WTC11 (cell line): ENCODE results near the gene FOXP1. TPM values are rescaled to one million over a fixed set of nuclear protein-coding genes. Genes with fewer than 3 reads are reported as not detected.

Experiments
- ATAC-seq: fragments of 200-7000 bp; cut with Tn5 transposase; 2 replicates; pipeline ENCODE4 v1.10.0; 2021; ENCODE audit warnings: mild to moderate bottlenecking, moderate library complexity
- CTCF ChIA-PET: fragments of 300-600 bp; sonication (Branson Sonifier 250); formaldehyde crosslinking; loops from one replicate; lab custom pipeline; 2021; ENCODE audit warnings: antibody characterized with exemption; lab: Charles Lee
- POLR2A ChIA-PET: fragments of 350-600 bp; sonication (Branson Sonifier 250); formaldehyde crosslinking; loops from one replicate; lab custom pipeline; 2021; ENCODE audit warnings: antibody characterized with exemption; lab: Charles Lee
- DNase-seq: peaks from one replicate; pipeline ENCODE4 v3.0.0; 2021; ENCODE audit warnings: low spot score
- H3K27ac Mint-ChIP-seq: 2 replicates; pipeline ENCODE4 v1.8.0; 2021; ENCODE audit warnings: mixed read lengths
- H3K27me3 Mint-ChIP-seq: 2 replicates; pipeline ENCODE4 v1.8.0; 2021; ENCODE audit warnings: low read depth, mild to moderate bottlenecking, moderate library complexity, mixed read lengths
- H3K36me3 Mint-ChIP-seq: 2 replicates; pipeline ENCODE4 v1.8.0; 2021; ENCODE audit warnings: mixed read lengths
- H3K4me1 Mint-ChIP-seq: 2 replicates; pipeline ENCODE4 v1.8.0; 2022; ENCODE audit warnings: mixed read lengths
- H3K4me3 Mint-ChIP-seq: 2 replicates; pipeline ENCODE4 v1.8.0; 2021; ENCODE audit warnings: mild to moderate bottlenecking, moderate library complexity, mixed read lengths
- H3K9me3 Mint-ChIP-seq: 2 replicates; pipeline ENCODE4 v1.8.0; 2021; ENCODE audit warnings: mixed read lengths
- ATF1 ChIP-seq: sonication (generic); formaldehyde crosslinking; IDR thresholded peaks from 2 replicates; pipeline ENCODE4 v1.8.1; 2023; ENCODE audit warnings: mild to moderate bottlenecking, moderate library complexity, missing genetic modification reagents
- CBFB ChIP-seq: sonication (generic); formaldehyde crosslinking; IDR thresholded peaks from 2 replicates; pipeline ENCODE4 v1.8.1; 2022; ENCODE audit warnings: mild to moderate bottlenecking, low read depth, missing genetic modification reagents
- E2F1 ChIP-seq: sonication (generic); formaldehyde crosslinking; IDR thresholded peaks from 2 replicates; pipeline ENCODE4 v1.8.0; 2022; ENCODE audit warnings: mild to moderate bottlenecking, missing genetic modification reagents
- FOXK1 ChIP-seq: sonication (generic); formaldehyde crosslinking; IDR thresholded peaks from 2 replicates; pipeline ENCODE4 v1.8.0; 2022; ENCODE audit warnings: mild to moderate bottlenecking, moderate library complexity, missing genetic modification reagents
- FOXP1 ChIP-seq: sonication (generic); formaldehyde crosslinking; IDR thresholded peaks from 2 replicates; pipeline ENCODE4 v1.8.0; 2022; ENCODE audit warnings: missing genetic modification reagents, mild to moderate bottlenecking, moderate library complexity, borderline replicate concordance
- GTF2I ChIP-seq: fragments of 250-450 bp; sonication (Bioruptor Pico); conservative IDR thresholded peaks from 2 replicates; pipeline ENCODE4 v1.4.0; 2021; ENCODE audit warnings: mild to moderate bottlenecking
- OVOL2 ChIP-seq: fragments of 250-450 bp; sonication (Bioruptor Pico); IDR thresholded peaks from 2 replicates; pipeline ENCODE4 v1.9.0; 2021; ENCODE audit warnings: mild to moderate bottlenecking, borderline replicate concordance
- PRRX2 ChIP-seq: fragments of 250-450 bp; sonication (Bioruptor Pico); IDR thresholded peaks from 2 replicates; pipeline ENCODE4 v1.8.0; 2021; ENCODE audit warnings: mild to moderate bottlenecking
- RELA ChIP-seq: sonication (generic); formaldehyde crosslinking; IDR thresholded peaks from 2 replicates; pipeline ENCODE4 v1.8.1; 2022; ENCODE audit warnings: missing genetic modification reagents, mild to moderate bottlenecking, borderline replicate concordance
- SP1 ChIP-seq: sonication (generic); formaldehyde crosslinking; conservative IDR thresholded peaks from 2 replicates; pipeline ENCODE4 v1.8.1; 2022; ENCODE audit warnings: missing genetic modification reagents
- TCF7 ChIP-seq: sonication (generic); formaldehyde crosslinking; IDR thresholded peaks from 2 replicates; pipeline ENCODE4 v1.8.0; 2022; ENCODE audit warnings: mild to moderate bottlenecking, low read depth, missing genetic modification reagents, moderate library complexity
- ZNF232 ChIP-seq: sonication (generic); formaldehyde crosslinking; IDR thresholded peaks from 2 replicates; pipeline ENCODE4 v1.8.0; 2022; ENCODE audit warnings: mild to moderate bottlenecking, missing genetic modification reagents
- ZNF263 ChIP-seq: sonication (generic); formaldehyde crosslinking; IDR thresholded peaks from 2 replicates; pipeline ENCODE4 v1.8.1; 2022; ENCODE audit warnings: low read depth, mild to moderate bottlenecking, moderate library complexity, missing genetic modification reagents
- ZNF317 ChIP-seq: sonication (generic); formaldehyde crosslinking; IDR thresholded peaks from 2 replicates; pipeline ENCODE4 v1.8.1; 2023; ENCODE audit warnings: low read depth, mild to moderate bottlenecking, moderate library complexity, missing genetic modification reagents, borderline replicate concordance
- total RNA-seq: library from RNA; stranded (reverse); gene quantifications from 3 replicates; pipeline ENCODE4 v1.2.3, GENCODE V29; 2021
- TF ChIP-seq, protein P1 (sequence below): fragments of 250-450 bp; sonication (Bioruptor Pico); IDR thresholded peaks from 2 replicates; pipeline ENCODE4 v1.9.0; 2021; ENCODE audit warnings: mild to moderate bottlenecking
- TF ChIP-seq, protein P2 (sequence below): fragments of 250-450 bp; sonication (Bioruptor Pico); IDR thresholded peaks from 2 replicates; pipeline ENCODE4 v1.8.0; 2021; ENCODE audit warnings: mild to moderate bottlenecking
- TF ChIP-seq, protein P3 (sequence below): fragments of 250-450 bp; sonication (Bioruptor Pico); IDR thresholded peaks from 2 replicates; pipeline ENCODE4 v1.9.0; 2021; ENCODE audit warnings: mild to moderate bottlenecking, borderline replicate concordance
- TF ChIP-seq, protein P4 (sequence below): fragments of 250-450 bp; sonication (Bioruptor Pico); IDR thresholded peaks from 2 replicates; pipeline ENCODE4 v2.1.2; 2022; ENCODE audit warnings: mild to moderate bottlenecking, moderate library complexity
- TF ChIP-seq, protein P5 (sequence below): sonication (generic); formaldehyde crosslinking; IDR thresholded peaks from 2 replicates; pipeline ENCODE4 v1.8.0; 2023; ENCODE audit warnings: missing genetic modification reagents, mild to moderate bottlenecking, borderline replicate concordance

Gene FOXP1
- total RNA-seq, 1 experiment from 2014 or later: 25.8 TPM

DNA sequence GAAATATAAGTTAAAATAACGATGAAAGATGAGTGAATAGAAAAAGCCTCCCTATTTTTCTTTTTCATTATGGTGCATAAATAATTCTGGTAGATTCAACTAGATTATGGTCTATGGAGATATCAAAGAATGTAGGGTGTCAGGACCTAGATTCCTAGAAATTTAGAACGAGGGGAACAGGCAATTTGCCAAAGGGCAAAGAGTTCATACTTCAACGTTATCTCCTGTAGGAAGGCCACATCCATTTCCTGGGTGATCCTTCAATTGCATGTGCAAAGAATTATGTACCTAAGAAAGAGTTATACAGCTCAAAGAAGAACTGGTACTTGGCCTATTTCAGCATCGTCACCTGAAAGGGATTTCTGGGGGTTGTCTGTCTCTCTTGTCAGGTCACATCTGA is 351.8 kb downstream of the FOXP1 start (continued):
- TF ChIP-seq, protein P1, sequence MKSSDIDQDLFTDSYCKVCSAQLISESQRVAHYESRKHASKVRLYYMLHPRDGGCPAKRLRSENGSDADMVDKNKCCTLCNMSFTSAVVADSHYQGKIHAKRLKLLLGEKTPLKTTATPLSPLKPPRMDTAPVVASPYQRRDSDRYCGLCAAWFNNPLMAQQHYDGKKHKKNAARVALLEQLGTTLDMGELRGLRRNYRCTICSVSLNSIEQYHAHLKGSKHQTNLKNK (CRISPR knock-in tag): no peak
- TF ChIP-seq, protein P2, sequence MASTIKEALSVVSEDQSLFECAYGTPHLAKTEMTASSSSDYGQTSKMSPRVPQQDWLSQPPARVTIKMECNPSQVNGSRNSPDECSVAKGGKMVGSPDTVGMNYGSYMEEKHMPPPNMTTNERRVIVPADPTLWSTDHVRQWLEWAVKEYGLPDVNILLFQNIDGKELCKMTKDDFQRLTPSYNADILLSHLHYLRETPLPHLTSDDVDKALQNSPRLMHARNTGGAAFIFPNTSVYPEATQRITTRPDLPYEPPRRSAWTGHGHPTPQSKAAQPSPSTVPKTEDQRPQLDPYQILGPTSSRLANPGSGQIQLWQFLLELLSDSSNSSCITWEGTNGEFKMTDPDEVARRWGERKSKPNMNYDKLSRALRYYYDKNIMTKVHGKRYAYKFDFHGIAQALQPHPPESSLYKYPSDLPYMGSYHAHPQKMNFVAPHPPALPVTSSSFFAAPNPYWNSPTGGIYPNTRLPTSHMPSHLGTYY: no peak
- TF ChIP-seq E2F1: no peak

DNA sequence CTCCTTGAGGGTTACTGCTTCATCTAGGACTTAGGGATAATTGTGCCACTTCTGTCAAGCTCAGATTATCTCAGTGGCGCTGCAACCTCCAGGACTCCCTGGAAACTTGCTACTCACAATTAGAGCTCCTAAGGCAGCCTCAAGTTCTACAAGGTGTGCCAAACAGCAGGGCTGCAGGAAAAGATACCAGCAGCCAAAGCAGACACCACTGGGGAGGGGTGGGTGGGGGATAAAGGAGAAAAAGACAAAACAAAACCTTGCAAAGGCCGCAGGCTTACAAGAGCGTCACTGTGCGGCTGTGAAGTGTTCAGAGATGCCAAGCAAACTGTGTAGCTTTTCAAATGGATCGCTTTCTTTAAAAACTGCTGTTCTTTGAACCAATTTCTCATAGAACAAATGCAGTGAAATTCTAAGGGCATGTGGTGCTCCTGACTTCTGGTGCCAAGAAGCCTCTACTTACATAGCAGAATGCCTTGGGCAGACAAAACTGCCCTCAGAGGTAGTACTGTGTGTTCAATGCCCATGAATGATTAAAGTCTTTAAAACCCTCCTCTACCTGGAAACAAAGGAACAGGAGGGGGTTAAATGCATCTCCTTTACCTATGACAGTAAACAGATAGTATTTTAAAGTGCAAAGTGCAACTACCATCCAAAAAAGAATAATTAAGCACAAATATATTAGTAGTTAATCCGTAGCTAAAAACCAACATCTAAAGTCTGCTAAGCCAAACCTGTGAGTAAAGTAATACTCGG is 353.4 kb downstream of the FOXP1 start:
- DNase-seq (no peak), ATAC-seq (peak; percentile 56; the same call in 1 of the 2 replicates)
- Mint-ChIP-seq H3K27ac (0 out of 2 replicates have a peak overlapping the region, but pooled peaks have one; percentile 10), H3K36me3 (no peaks in the 10 kb centered on the region), H3K27me3 (no peaks in the 10 kb centered on the region), H3K4me3 (no peak overlapping the region), H3K4me1 (peaks cover 48% of the 10 kb centered on the region), H3K9me3 (no peaks in the 10 kb centered on the region)
- ChIA-PET CTCF (interaction anchor here (0.6 to 1.0 kb wide), 2 partner anchors 9 to 91 kb away, joined by 3 read pairs; no protein-coding TSS in a partner anchor), POLR2A (interaction anchor here (0.6 to 1.1 kb wide), 2 partner anchors 29 to 91 kb away, joined by 3 read pairs; no protein-coding TSS in a partner anchor)
- TF ChIP-seq, protein P3, sequence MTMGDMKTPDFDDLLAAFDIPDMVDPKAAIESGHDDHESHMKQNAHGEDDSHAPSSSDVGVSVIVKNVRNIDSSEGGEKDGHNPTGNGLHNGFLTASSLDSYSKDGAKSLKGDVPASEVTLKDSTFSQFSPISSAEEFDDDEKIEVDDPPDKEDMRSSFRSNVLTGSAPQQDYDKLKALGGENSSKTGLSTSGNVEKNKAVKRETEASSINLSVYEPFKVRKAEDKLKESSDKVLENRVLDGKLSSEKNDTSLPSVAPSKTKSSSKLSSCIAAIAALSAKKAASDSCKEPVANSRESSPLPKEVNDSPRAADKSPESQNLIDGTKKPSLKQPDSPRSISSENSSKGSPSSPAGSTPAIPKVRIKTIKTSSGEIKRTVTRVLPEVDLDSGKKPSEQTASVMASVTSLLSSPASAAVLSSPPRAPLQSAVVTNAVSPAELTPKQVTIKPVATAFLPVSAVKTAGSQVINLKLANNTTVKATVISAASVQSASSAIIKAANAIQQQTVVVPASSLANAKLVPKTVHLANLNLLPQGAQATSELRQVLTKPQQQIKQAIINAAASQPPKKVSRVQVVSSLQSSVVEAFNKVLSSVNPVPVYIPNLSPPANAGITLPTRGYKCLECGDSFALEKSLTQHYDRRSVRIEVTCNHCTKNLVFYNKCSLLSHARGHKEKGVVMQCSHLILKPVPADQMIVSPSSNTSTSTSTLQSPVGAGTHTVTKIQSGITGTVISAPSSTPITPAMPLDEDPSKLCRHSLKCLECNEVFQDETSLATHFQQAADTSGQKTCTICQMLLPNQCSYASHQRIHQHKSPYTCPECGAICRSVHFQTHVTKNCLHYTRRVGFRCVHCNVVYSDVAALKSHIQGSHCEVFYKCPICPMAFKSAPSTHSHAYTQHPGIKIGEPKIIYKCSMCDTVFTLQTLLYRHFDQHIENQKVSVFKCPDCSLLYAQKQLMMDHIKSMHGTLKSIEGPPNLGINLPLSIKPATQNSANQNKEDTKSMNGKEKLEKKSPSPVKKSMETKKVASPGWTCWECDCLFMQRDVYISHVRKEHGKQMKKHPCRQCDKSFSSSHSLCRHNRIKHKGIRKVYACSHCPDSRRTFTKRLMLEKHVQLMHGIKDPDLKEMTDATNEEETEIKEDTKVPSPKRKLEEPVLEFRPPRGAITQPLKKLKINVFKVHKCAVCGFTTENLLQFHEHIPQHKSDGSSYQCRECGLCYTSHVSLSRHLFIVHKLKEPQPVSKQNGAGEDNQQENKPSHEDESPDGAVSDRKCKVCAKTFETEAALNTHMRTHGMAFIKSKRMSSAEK (CRISPR knock-in tag): no peak
- TF ChIP-seq ZNF232 (CRISPR knock-in tag) (no peak), ZNF263 (CRISPR knock-in tag) (no peak), PRRX2 (CRISPR knock-in tag) (no peak), OVOL2 (CRISPR knock-in tag) (no peak), FOXP1 (CRISPR knock-in tag) (no peak), TCF7 (CRISPR knock-in tag) (no peak), GTF2I (CRISPR knock-in tag) (no peak), FOXK1 (CRISPR knock-in tag) (no peak), ZNF317 (CRISPR knock-in tag) (no peak), CBFB (CRISPR knock-in tag) (no peak), SP1 (CRISPR knock-in tag) (no peak), RELA (no peak), ATF1 (CRISPR knock-in tag) (no peak)
- TF ChIP-seq, protein P4, sequence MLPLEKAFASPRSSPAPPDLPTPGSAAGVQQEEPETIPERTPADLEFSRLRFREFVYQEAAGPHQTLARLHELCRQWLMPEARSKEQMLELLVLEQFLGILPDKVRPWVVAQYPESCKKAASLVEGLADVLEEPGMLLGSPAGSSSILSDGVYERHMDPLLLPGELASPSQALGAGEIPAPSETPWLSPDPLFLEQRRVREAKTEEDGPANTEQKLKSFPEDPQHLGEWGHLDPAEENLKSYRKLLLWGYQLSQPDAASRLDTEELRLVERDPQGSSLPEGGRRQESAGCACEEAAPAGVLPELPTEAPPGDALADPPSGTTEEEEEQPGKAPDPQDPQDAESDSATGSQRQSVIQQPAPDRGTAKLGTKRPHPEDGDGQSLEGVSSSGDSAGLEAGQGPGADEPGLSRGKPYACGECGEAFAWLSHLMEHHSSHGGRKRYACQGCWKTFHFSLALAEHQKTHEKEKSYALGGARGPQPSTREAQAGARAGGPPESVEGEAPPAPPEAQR (CRISPR knock-in tag): no peak
- TF ChIP-seq, protein P5, sequence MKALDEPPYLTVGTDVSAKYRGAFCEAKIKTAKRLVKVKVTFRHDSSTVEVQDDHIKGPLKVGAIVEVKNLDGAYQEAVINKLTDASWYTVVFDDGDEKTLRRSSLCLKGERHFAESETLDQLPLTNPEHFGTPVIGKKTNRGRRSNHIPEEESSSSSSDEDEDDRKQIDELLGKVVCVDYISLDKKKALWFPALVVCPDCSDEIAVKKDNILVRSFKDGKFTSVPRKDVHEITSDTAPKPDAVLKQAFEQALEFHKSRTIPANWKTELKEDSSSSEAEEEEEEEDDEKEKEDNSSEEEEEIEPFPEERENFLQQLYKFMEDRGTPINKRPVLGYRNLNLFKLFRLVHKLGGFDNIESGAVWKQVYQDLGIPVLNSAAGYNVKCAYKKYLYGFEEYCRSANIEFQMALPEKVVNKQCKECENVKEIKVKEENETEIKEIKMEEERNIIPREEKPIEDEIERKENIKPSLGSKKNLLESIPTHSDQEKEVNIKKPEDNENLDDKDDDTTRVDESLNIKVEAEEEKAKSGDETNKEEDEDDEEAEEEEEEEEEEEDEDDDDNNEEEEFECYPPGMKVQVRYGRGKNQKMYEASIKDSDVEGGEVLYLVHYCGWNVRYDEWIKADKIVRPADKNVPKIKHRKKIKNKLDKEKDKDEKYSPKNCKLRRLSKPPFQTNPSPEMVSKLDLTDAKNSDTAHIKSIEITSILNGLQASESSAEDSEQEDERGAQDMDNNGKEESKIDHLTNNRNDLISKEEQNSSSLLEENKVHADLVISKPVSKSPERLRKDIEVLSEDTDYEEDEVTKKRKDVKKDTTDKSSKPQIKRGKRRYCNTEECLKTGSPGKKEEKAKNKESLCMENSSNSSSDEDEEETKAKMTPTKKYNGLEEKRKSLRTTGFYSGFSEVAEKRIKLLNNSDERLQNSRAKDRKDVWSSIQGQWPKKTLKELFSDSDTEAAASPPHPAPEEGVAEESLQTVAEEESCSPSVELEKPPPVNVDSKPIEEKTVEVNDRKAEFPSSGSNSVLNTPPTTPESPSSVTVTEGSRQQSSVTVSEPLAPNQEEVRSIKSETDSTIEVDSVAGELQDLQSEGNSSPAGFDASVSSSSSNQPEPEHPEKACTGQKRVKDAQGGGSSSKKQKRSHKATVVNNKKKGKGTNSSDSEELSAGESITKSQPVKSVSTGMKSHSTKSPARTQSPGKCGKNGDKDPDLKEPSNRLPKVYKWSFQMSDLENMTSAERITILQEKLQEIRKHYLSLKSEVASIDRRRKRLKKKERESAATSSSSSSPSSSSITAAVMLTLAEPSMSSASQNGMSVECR (CRISPR knock-in tag): no peak
